ENCODE measurements around the gene ZNF778.

ZNF778 gene

DNA sequence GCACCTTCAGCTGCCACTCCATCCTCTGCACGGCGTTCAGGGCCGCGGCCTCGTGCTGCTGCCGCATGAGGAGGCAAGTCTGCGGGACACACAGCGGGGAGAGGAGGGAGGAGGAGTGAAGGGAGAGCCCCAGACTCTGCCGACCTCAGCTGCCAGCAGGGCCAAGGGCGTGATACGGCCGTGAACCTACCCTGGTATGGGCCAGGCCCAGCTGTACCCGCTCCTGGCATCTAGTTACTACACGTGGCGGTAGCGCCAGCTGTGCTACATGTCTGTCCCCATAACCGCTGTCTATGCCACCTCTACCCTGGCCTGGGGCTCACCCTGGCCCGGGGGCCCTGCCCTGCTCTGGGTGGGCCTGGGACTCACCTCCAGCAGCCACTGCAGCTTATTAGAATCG, 51.1 kb downstream of the ZNF778 start:
- no peak for TF ChIP-seq EZH2 (IDR thresholded peaks at IDR 0.05; ENCODE audit: borderline replicate concordance, low read depth, low read length, severe bottlenecking)
- TF ChIP-seq CTCF (IDR thresholded peaks at IDR 0.05; ENCODE audit: borderline replicate concordance, extremely low read depth, low read length, poor library complexity, severe bottlenecking), result no peak
- Histone ChIP-seq H3K9ac (ENCODE audit: low read depth, low read length) (no peak overlapping the region), H4K20me1 (ENCODE audit: insufficient read depth, low read length) (peaks cover 44% of the 10 kb centered on the region), H3K4me1 (ENCODE audit: insufficient read depth, low read length) (no peaks in the 10 kb centered on the region), H3K27ac (ENCODE audit: low read length) (no peak overlapping the region), H3K4me3 (ENCODE audit: low read depth in 1 of 2, low read length in 2 of 2) (no peak overlapping the region), H3K36me3 (ENCODE audit: insufficient read depth, low read length) (peaks cover 80% of the 10 kb centered on the region), H3K27me3 (ENCODE audit: insufficient read depth, low read length, poor library complexity) (no peaks in the 10 kb centered on the region), H3K9me3 (ENCODE audit: insufficient read depth, low read length, severe bottlenecking) (peaks cover 2% of the 10 kb centered on the region), H2AFZ (ENCODE audit: low read depth, low read length) (no peak overlapping the region), H3K4me2 (ENCODE audit: insufficient read depth, low read length) (no peak overlapping the region), H3K79me2 (ENCODE audit: insufficient read depth, low read length) (peaks cover 15% of the 10 kb centered on the region; the same call in 1 of the 2 replicates)
- DNase-seq, result no peak
- no peak for ATAC-seq (ENCODE audit: insufficient read depth, low read depth)

DNA sequence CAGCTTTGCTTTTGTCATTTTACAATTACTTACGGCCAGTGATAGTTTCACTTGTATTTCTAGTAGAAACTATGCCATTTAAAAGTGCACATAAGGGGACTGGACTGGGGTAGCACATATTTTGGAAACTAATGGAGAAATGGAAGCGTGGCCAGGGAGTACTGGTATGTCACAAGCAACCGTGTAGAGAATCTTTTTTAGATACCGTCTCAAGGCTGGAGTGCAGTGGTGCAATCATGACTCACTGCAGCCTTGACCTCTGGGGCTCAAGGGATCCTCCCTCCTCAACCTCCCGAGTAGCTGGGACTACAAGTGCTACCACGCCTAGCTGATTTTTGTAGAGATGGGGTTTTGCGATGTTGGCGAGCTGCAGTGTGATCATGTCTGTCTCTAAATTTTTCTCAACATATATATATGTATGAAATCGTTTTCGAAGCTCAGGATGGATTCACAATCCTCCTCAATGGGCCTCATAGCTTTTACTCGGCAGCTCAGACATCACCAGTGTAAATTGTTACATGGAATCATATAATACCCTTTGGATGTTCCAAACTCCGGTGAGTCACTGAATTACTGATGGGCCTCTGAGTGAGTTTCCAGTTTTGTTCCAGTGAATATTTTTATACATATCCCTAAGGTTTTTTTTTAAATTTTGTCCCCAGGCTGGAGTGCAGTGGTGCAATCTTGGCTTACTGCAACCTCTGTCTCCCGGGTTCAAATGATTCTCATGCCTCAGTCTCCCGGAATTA, 51.7 kb downstream of the ZNF778 start:
- TF ChIP-seq EZH2 (IDR thresholded peaks at IDR 0.05; ENCODE audit: borderline replicate concordance, low read depth, low read length, severe bottlenecking) (no peak), CTCF (IDR thresholded peaks at IDR 0.05; ENCODE audit: borderline replicate concordance, extremely low read depth, low read length, poor library complexity, severe bottlenecking) (no peak)
- Histone ChIP-seq H3K4me1 (ENCODE audit: insufficient read depth, low read length) (no peaks in the 10 kb centered on the region), H3K36me3 (ENCODE audit: insufficient read depth, low read length) (peaks cover 86% of the 10 kb centered on the region), H2AFZ (ENCODE audit: low read depth, low read length) (no peak overlapping the region), H3K9ac (ENCODE audit: low read depth, low read length) (no peak overlapping the region), H3K4me3 (ENCODE audit: low read depth in 1 of 2, low read length in 2 of 2) (no peak overlapping the region), H3K4me2 (ENCODE audit: insufficient read depth, low read length) (no peak overlapping the region), H3K27ac (ENCODE audit: low read length) (no peak overlapping the region), H3K27me3 (ENCODE audit: insufficient read depth, low read length, poor library complexity) (no peaks in the 10 kb centered on the region), H3K9me3 (ENCODE audit: insufficient read depth, low read length, severe bottlenecking) (peaks cover 1% of the 10 kb centered on the region), H4K20me1 (ENCODE audit: insufficient read depth, low read length) (peaks cover 49% of the 10 kb centered on the region), H3K79me2 (ENCODE audit: insufficient read depth, low read length) (peaks cover 17% of the 10 kb centered on the region; the same call in 1 of the 2 replicates)
- ATAC-seq (ENCODE audit: insufficient read depth, low read depth), result no peak
- DNase-seq, result no peak

DNA sequence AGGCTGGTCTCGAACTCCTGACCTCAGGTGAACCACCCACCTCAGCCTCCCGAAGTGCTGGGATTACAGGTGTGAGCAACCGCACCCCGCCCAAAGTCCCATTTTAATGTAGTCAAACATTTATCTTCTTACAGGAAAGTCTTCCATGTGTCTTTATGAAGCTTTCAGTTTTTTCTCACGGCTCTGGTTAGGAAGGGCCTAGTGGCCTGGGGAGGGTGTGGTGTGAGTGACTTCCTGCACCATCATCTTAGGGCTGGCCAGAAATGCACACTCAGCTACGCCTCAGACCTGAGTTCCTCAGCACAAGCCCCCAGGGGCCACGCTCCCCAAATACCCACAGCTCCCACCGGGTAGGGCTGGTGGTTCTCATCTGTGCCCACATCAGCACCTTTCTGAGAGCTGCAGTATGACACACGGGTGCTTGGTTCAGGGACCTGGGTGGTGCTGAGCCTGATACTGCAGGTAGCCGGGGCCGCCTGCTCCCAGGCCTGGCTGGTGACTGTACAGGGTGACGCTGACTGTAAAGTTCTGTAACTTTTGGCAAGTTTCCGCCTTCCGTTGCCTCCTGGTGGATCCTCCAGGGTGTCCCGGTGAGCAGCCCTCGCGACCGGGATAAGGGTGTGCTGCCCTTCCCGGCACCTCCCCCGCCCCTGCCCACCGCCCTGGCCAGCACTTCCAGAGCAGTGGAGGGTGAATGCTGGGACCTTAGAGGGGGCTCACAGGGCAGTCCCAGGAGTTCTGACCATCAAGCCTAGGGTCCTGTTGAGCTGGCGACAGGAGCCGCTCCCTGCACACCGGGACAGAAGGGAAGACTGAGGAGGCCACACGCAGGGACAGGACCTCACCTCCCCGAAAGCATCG, 52.5 kb downstream of the ZNF778 start:
- no peak overlapping the region for H3K4me3 ChIP-seq (ENCODE audit: low read depth in 1 of 2, low read length in 2 of 2)
- ATAC-seq (ENCODE audit: insufficient read depth, low read depth) (no peak), DNase-seq (no peak)
- H3K27me3 ChIP-seq (ENCODE audit: insufficient read depth, low read length, poor library complexity), result no peaks in the 10 kb centered on the region
- H4K20me1 ChIP-seq (ENCODE audit: insufficient read depth, low read length), result peaks cover 49% of the 10 kb centered on the region
- no peaks in the 10 kb centered on the region for H3K4me1 ChIP-seq (ENCODE audit: insufficient read depth, low read length)
- no peak overlapping the region for H3K27ac ChIP-seq (ENCODE audit: low read length)
- H3K79me2 ChIP-seq (ENCODE audit: insufficient read depth, low read length), result peaks cover 25% of the 10 kb centered on the region; the same call in 1 of the 2 replicates
- H2AFZ ChIP-seq (ENCODE audit: low read depth, low read length), result no peak overlapping the region
- no peak overlapping the region for H3K9ac ChIP-seq (ENCODE audit: low read depth, low read length)
- no peaks in the 10 kb centered on the region for H3K9me3 ChIP-seq (ENCODE audit: insufficient read depth, low read length, severe bottlenecking)
- TF ChIP-seq CTCF (IDR thresholded peaks at IDR 0.05; ENCODE audit: borderline replicate concordance, extremely low read depth, low read length, poor library complexity, severe bottlenecking), result no peak
- TF ChIP-seq EZH2 (IDR thresholded peaks at IDR 0.05; ENCODE audit: borderline replicate concordance, low read depth, low read length, severe bottlenecking), result no peak
- peaks cover 90% of the 10 kb centered on the region for H3K36me3 ChIP-seq (ENCODE audit: insufficient read depth, low read length)
- no peak overlapping the region for H3K4me2 ChIP-seq (ENCODE audit: insufficient read depth, low read length)
